Neural crest cell (in vitro differentiated cells): ENCODE measurements around the gene THSD7A. TPM values are rescaled to one million over a fixed set of nuclear protein-coding genes. Genes with fewer than 3 reads are reported as not detected.

Experiments
- DNase-seq: peaks from one replicate; pipeline ENCODE4 v3.0.0; 2021; ENCODE audit warnings: low read depth, mixed read lengths, low spot score
- H3K27ac Mint-ChIP-seq: one replicate; pipeline ENCODE4 v1.8.0; 2021; ENCODE audit warnings: mild to moderate bottlenecking, mixed read lengths; ENCODE audit not compliant: unreplicated experiment
- H3K27me3 Mint-ChIP-seq: 2 replicates; pipeline ENCODE4 v1.8.0; 2021; ENCODE audit warnings: low read depth, mild to moderate bottlenecking, mixed read lengths
- H3K36me3 Mint-ChIP-seq: 2 replicates; pipeline ENCODE4 v1.8.0; 2021; ENCODE audit warnings: low read depth, mild to moderate bottlenecking, mixed read lengths
- H3K4me1 Mint-ChIP-seq: 2 replicates; pipeline ENCODE4 v1.8.0; 2021; ENCODE audit warnings: mixed read lengths
- H3K4me3 Mint-ChIP-seq: one replicate; pipeline ENCODE4 v1.8.0; 2021; ENCODE audit warnings: mild to moderate bottlenecking, mixed read lengths
- H3K9me3 Mint-ChIP-seq: 2 replicates; pipeline ENCODE4 v1.8.0; 2021; ENCODE audit warnings: mixed read lengths
- CTCF ChIP-seq: fragments of 200-600 bp; sonication (generic); conservative IDR thresholded peaks from 2 replicates; pipeline ENCODE4 v1.5.0; 2021; ENCODE audit warnings: antibody characterized with exemption, mild to moderate bottlenecking
- total RNA-seq: library from RNA; stranded (reverse); gene quantifications from 2 replicates; pipeline ENCODE4 v1.2.1, GENCODE V29; 2021

The THSD7A gene
- total RNA-seq, 1 donor from 2014 or later: 4.8 TPM

- no peaks in the 10 kb centered on the region for H3K9me3 Mint-ChIP-seq
- H3K27me3 Mint-ChIP-seq: no peaks in the 10 kb centered on the region
- peaks cover 6% of the 10 kb centered on the region for H3K4me1 Mint-ChIP-seq
- H3K36me3 Mint-ChIP-seq: no peaks in the 10 kb centered on the region
- no peak for TF ChIP-seq CTCF
- H3K27ac Mint-ChIP-seq: no peak overlapping the region
- no peak for DNase-seq
- no peak overlapping the region for H3K4me3 Mint-ChIP-seq
Measured at GRCh38 chr7:11841657-11842056, 9.7 kb upstream of the THSD7A start.

GRCh38 chr7:11835260-11835659, 3.3 kb upstream of the THSD7A start:
- Mint-ChIP-seq H3K9me3 (no peaks in the 10 kb centered on the region), H3K4me1 (peaks cover 22% of the 10 kb centered on the region), H3K36me3 (no peaks in the 10 kb centered on the region), H3K4me3 (no peak overlapping the region), H3K27ac (no peak overlapping the region), H3K27me3 (peaks cover 16% of the 10 kb centered on the region)
- TF ChIP-seq CTCF: peak; percentile 69
- DNase-seq: no peak

- Mint-ChIP-seq H3K36me3 (no peaks in the 10 kb centered on the region), H3K9me3 (no peaks in the 10 kb centered on the region), H3K27ac (no peak overlapping the region), H3K4me3 (peak overlapping the region; percentile 15), H3K4me1 (peaks cover 22% of the 10 kb centered on the region), H3K27me3 (peaks cover 20% of the 10 kb centered on the region)
- no peak for DNase-seq
- no peak for TF ChIP-seq CTCF
Measured at GRCh38 chr7:11833431-11833830, 1.4 kb upstream of the THSD7A start.

GRCh38 chr7:11831156-11831735, 752 bp downstream of the THSD7A start:
- H3K27ac Mint-ChIP-seq: no peak overlapping the region
- DNase-seq: no peak
- no peak for TF ChIP-seq CTCF
- H3K9me3 Mint-ChIP-seq: no peaks in the 10 kb centered on the region
- H3K4me1 Mint-ChIP-seq: peaks cover 22% of the 10 kb centered on the region
- peaks cover 20% of the 10 kb centered on the region for H3K27me3 Mint-ChIP-seq
- H3K36me3 Mint-ChIP-seq: no peaks in the 10 kb centered on the region
- peak overlapping the region; percentile 92 for H3K4me3 Mint-ChIP-seq

- Mint-ChIP-seq H3K4me3 (peak overlapping the region; percentile 92), H3K27me3 (peaks cover 20% of the 10 kb centered on the region), H3K9me3 (no peaks in the 10 kb centered on the region), H3K36me3 (no peaks in the 10 kb centered on the region), H3K27ac (no peak overlapping the region), H3K4me1 (peaks cover 22% of the 10 kb centered on the region)
- no peak for DNase-seq
- no peak for TF ChIP-seq CTCF
Measured at GRCh38 chr7:11830582-11831155, 1.3 kb downstream of the THSD7A start.
